ENCODE data around the gene TBR1.

DNA sequence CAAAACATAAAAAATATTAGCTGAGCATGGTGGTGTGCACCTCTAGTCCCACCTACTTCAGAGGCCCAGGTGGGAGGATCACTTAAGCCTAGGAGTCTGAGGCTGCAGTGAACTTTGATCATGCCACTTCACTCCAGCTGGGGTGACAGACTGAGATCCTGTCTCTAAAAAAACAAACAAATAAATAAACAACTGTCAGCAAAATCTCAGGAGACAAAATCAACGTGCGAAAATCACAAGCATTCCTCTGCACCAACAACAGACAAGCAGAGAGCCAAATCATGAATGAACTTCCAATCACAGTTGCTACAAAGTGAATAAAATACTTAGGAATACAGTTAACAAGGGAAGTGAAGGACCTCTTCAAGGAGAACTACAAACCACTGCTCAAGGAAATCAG, 58.8 kb downstream of the TBR1 start:
- TF ChIP-seq CTCF (IDR thresholded peaks at IDR 0.05): no peak
- TF ChIP-seq POLR2A (IDR thresholded peaks at IDR 0.05): no peak

Data from Peyer's patch (tissue), 4 donors.